Retina (tissue), 1 donor: ENCODE data around the gene AUP1.

Source experiments
- DNase-seq: peaks from one replicate; pipeline ENCODE4 v3.0.0-alpha.2; 2016

AUP1 gene

DNA sequence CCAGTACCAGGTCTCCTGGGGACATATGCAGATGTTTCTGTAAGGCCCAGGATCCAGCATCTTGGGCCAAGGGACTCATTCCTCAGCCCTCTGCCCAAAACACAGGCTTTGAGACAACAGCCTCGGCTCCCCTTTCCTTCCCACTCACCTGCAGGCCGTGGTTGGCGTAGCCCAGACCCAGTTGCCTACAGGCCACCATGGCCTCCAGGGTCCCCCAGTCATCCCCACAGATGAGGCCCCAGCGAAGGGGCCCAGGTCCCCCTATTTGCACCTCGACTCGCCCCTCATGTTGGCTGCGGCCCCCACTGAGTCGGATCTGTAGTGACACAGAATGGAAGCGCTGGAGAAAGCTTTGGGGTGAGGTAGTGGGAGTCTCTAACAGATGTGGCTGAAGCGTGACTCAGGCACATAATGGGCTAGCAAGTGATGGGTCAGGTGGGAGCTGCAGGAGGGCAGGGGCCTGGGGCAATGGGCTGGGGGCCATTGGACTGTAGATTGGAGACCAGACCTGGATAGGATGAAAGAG lies 6.0 kb upstream of the AUP1 start:
- no peak for DNase-seq

DNA sequence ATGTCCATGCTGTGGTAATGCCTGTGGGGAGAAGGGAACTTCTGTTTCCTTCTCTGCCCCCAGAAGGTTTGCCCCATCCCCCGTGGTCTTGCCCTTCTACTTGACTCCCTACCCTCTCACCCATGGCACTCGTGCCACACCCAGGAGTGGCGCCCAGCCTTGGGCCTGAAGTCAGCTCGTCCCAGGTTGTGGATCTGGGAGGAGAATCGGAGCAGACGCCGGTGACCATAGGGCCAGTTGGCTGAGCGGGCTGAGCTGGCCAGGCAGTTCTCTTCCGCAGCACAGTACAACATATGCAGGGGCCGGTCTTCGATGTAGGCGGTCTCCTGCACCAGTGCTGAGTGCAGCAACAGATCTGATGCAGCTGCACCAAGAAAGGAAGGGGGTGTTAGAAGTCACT lies 4.9 kb upstream of the AUP1 start:
- DNase-seq: no peak

DNA sequence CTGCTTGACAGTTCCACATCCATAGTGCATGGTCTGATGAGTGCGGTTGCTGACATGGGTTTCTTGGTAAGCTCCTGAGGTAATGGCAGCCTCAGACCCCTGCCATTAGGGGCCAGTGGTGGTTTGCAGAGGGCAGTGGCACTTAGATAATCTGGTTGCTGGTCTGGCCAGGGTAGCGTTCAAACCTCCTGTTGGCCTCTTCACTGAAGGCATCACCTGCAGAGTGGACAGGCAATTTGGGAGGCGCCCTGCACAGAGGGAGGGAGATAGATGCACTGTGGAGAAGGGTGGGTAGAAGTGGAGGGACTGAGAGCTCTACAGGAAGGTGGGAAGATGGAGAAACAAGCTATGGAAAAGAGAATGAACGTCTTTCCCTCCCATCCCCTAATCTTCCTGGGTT lies 4.0 kb upstream of the AUP1 start:
- no peak for DNase-seq

DNA sequence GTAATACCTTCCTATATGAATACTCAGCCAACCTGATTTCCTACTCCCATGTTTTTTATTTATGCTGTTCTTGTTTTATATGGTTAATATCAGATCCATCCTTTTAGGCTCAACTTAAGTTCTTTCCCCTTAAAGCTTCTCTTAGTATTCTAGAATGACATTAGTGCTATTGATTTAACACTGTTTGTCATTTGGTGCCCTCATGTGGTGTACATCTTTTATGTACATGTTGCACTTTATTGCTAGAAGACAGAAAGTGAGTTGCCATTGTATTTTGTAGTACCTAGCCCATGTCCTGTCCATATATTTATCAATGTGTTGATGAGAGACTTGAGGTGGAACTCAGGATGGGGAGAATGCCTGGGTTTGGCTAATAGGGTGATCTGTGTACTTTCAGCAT lies 2.7 kb upstream of the AUP1 start:
- no peak for DNase-seq

- no peak for DNase-seq
Observed at GRCh38 chr2:74531666-74532065, 2.2 kb upstream of the AUP1 start.

DNA sequence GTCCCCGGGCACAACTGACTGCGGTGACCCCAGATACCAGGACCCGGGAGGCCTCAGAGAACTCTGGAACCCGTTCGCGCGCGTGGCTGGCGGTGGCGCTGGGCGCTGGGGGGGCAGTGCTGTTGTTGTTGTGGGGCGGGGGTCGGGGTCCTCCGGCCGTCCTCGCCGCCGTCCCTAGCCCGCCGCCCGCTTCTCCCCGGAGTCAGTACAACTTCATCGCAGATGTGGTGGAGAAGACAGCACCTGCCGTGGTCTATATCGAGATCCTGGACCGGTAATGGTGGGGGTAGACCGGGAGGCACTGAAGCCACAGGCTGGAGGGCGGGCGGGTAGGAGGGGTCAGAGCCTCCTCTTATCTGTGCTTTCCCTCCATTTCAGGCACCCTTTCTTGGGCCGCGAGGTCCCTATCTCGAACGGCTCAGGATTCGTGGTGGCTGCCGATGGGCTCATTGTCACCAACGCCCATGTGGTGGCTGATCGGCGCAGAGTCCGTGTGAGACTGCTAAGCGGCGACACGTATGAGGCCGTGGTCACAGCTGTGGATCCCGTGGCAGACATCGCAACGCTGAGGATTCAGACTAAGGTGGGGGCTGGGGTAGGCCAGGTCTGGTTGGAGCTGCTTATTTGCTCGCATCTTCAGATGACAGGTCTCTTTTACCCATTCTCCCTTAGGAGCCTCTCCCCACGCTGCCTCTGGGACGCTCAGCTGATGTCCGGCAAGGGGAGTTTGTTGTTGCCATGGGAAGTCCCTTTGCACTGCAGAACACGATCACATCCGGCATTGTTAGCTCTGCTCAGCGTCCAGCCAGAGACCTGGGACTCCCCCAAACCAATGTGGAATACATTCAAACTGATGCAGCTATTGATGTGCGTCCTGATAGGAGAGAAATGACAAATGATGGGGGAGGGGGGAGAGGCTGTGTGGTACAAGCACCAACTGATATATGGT lies 1.0 kb upstream of the AUP1 start:
- peak; percentile 70 for DNase-seq

- no peak for DNase-seq
Observed at GRCh38 chr2:74528600-74529356, 728 bp downstream of the AUP1 start.

DNA sequence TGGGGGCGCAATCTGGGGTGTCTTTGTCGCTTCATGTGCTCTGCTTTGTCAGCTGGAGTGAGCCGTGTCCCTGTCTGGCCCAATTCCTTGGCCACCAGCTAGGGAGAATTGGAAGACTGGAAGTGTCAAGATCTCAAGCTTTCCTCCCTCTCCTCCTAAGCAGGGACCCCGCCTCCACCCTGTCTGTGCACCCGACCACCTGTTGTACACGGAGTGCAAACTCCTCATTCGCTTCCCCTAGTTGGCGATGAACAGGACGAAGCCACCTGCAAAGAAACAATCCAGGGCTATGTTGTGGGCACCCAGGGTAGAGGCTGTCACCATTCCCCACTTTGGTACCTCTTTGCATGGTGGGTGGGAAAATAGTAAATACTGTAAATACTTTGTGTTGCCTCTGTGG lies 1.8 kb downstream of the AUP1 start:
- DNase-seq: no peak

GRCh38 chr2:74526649-74527230 lies 2.8 kb downstream of the AUP1 start:
- no peak for DNase-seq

GRCh38 chr2:74525717-74526648 lies 3.5 kb downstream of the AUP1 start, which contains the start of gene DQX1:
TSS of gene DQX1 (minus strand) at chr2:74526231. CDS start at chr2:74525729, 502 bp downstream.
- peak; percentile 27 for DNase-seq

- no peak for DNase-seq
Observed at GRCh38 chr2:74524955-74525716, 4.4 kb downstream of the AUP1 start.

GRCh38 chr2:74524005-74524404 lies 5.5 kb downstream of the AUP1 start:
- DNase-seq: no peak

DNA sequence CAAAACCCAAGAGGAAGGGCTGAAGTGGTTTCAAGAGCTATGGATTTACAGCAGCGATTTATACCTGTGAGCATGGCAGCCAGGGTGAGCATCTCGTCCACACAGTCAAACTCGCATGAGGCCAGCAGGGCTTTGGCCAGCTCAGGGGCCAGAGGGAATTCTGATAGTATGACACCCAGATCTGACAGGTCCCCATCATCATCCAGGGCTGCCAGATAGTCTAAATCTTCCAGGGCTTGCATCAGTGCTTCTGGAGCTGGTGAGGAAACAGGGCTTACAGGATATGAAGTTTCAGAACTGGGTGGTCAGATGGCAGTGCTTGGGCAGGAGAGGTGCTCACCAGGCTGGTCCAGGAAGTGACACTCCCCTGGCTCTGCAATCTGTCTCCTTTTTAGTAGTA lies 7.0 kb downstream of the AUP1 start:
- DNase-seq: no peak

GRCh38 chr2:74516650-74517049 lies 12.9 kb downstream of the AUP1 start:
- no peak for DNase-seq

DNA sequence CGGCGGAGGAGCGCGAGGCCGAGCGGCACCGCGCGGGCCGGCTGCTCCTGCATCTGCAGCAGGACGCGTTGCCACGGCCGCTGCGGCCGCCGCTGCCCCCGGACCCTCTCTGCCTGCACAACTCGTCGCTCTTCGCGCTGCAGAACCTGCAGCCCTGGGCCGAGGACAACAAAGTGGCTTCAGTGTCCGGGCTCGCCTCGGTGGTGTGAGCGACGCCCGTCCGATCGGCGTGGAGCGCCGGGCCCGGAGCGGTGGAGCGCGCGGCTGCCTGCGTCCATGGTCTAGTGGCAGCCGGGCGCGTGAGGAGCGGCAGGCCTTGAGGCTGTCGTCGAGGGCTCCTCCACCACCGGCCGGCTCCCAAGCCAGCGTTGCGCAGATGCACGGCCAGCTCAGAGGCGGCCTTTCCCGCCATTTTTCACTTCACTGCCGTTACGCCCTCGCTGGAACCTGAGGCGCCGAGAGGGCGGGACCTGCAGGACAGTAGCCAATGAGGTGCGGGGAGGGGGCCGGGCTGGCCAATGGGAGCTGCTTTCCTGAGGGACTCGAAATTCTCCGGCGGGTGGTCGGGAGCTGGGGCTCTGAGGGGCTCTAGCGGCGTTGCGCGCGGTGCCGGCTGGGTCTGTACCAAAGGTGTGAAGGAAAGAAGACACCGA lies 13.4 kb downstream of the AUP1 start:
- DNase-seq: peak; percentile 86

DNA sequence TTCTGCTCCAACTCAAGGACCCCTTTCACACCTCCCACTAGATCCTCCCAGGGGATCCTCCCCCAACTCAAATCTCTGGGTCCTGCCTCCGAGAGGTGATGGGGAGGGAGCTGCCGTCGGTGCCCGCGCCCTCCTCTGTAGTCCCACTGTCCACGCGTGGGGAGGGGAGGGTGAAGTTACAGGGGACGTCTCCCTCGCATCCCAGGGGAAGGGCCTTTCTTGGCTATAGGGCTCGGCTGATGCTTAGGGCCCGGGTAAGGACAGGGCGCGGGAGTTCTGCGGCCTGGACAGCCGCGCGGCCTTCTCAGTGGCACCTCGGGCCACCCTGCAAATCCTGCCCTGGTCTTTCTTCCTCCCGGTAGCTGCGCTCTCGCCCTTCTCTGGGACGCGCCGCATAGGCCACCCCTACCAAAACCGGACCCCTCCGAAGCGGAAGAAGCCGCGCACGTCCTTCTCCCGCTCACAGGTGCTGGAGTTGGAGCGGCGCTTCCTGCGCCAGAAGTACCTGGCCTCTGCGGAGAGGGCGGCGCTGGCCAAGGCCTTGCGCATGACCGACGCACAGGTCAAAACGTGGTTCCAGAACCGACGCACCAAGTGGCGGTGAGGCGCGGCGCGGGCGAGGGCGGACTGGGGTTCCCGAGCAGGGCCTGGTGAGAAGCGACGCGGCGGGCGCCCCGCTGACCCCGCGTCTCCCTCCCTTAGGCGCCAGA lies 14.1 kb downstream of the AUP1 start:
- DNase-seq: peak; percentile 43

DNA sequence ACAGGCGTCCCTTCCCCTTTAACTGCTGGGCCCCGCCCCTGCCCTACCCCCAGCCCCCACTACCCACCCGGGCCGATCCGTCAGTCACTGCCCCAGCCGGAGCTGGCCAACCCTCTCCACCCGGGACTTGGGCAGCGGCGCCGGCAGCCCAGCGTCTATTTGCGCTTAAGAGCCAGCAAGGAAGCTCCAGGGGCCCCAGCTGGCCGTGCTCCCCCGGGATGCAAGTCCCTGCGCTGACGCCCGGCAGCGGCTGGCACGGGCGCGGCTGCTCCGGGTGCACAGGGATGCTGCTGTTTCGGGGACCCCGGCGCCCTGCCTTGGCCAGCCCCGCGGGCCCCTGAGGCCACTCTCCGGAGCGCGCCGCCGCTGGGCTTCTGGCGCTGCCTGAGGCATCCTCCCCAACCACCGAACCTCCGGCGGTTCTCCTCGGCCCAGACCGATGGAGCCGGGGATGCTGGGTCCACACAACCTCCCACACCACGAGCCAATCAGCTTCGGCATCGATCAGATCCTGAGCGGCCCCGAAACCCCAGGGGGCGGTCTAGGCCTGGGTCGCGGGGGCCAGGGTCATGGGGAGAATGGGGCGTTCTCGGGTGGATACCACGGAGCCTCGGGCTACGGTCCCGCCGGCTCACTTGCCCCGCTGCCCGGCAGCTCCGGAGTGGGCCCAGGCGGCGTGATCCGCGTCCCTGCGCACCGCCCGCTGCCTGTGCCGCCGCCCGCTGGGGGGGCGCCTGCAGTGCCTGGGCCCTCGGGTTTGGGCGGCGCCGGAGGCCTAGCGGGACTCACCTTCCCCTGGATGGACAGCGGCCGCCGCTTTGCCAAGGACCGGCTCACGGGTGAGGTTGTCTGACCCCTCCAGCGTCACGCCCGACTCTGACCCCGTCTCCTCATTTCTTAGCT lies 14.9 kb downstream of the AUP1 start, which contains the start of gene TLX2:
Gene TLX2 (plus strand): TSS at position 83 of the 903 bp plus-strand sequence. CDS start 357 bp downstream, at position 440.
- peak; percentile 69 for DNase-seq

DNA sequence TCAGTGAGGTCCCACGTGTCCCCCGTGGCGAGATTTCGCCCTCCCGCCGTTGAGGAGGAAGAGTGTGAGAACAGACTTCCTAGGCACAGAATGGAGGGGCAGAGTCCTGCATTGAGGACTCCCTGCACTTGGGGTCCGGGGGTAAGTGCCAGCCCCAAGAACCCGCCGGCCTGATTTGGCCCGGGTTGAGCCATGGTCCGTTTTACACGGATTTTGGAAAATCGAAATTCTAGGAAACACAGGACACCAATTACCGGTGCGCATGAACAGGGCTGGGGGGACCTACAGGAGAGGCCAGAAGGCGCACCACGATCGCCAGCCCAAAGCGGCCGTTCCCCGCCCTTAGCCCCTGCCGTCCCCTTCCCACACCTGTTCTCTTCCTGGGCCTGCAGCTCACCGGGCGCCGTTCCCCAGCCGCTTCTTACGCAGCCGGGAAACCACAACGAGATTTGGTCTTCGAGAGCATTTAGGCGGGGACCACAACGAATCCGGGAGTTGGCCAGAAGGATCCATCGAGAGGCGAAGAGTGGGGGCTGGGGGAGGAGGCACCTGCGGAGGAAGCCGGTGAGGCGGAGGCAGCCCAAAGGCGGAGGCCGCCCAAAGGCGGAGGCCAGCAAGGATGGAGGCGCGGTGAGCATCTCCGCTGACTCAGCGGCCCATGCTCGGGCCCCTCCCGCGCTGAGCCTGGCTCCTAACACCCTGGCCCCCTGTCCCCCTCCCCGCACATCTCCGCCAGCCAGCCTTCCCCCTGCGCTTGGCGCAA lies 15.7 kb downstream of the AUP1 start:
- DNase-seq: peak; percentile 75
